Measurements from ENCODE around the gene BTNL8.

DNA sequence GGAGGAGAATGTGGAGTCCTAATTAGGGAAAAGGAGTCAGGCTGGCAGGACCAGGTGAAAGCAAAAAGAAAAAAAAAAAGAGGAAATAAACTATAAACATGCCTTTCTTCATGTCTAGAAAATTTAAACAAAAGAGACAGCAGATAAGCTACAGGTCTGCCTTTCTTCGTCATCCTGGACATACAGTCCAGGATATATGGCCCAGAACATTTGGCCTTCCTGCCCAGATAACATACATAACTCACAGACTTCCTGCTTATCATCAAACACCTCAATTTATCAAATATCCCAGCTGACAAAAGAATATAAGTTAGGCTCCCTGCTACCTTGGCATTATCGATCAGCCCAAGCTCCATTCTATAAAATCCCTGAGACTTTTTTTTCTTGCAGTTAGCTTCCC, 11.2 kb downstream of the BTNL8 start:
- TF ChIP-seq ZNF274 (IDR thresholded peaks at IDR 0.05; ENCODE audit: low read depth, low read length) (no peak), YY1 (IDR thresholded peaks at IDR 0.05; ENCODE audit: insufficient read depth, insufficient read length) (no peak)

Data from NT2/D1 (cell line).